ENCODE measurements around the gene RANBP1. TPM values are rescaled to one million over a fixed set of nuclear protein-coding genes. Genes with fewer than 3 reads are reported as not detected.

Gene RANBP1
- polyA plus RNA-seq, 1 of the 3 experiments (the other 2 are of a cell fraction), result 502 TPM

DNA sequence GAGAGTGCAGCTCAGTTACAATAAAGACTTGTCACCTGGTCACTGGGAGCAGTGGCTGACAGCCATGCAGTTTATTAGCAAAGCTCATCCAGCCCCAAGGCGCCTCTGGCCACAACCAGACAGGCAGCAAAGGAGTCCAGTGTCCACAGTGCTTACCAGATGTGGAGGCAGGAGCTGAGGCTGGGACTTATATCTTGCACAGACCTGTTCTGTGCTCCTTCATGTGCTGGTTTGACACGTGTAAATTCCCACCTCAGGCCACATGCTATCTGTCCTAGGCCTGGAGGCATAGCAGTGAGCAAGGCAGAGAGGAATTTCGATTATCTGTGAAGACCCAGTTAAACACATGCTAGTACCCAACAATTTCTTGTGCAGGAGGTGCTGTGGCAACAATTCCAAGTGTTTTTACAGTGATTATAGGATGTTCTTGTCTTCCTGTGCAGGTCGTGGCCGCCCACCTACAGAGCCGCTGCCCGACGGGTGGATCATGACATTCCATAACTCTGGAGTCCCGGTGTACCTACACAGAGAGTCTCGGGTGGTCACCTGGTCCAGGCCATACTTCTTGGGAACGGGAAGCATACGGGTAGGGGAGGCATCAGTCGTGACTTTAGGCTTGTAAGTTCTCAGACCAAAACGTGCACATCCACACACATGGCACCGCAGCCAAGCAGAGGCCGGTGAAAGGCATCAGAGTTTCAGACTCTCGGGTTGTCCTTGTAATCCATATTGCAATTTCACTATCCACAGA, 26.5 kb upstream of the RANBP1 start (continued):
- TF ChIP-seq, protein P1, sequence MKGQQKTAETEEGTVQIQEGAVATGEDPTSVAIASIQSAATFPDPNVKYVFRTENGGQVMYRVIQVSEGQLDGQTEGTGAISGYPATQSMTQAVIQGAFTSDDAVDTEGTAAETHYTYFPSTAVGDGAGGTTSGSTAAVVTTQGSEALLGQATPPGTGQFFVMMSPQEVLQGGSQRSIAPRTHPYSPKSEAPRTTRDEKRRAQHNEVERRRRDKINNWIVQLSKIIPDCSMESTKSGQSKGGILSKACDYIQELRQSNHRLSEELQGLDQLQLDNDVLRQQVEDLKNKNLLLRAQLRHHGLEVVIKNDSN (IDR thresholded peaks at IDR 0.05; ENCODE audit: borderline replicate concordance, low read depth), result no peak
- TF ChIP-seq FOXM1 (IDR thresholded peaks at IDR 0.05; ENCODE audit: low read depth) (no peak), JUND (IDR thresholded peaks at IDR 0.05) (no peak), SMC3 (IDR thresholded peaks at IDR 0.05; ENCODE audit: low read depth, low read length) (no peak), TCF12 (IDR thresholded peaks at IDR 0.05) (no peak)

DNA sequence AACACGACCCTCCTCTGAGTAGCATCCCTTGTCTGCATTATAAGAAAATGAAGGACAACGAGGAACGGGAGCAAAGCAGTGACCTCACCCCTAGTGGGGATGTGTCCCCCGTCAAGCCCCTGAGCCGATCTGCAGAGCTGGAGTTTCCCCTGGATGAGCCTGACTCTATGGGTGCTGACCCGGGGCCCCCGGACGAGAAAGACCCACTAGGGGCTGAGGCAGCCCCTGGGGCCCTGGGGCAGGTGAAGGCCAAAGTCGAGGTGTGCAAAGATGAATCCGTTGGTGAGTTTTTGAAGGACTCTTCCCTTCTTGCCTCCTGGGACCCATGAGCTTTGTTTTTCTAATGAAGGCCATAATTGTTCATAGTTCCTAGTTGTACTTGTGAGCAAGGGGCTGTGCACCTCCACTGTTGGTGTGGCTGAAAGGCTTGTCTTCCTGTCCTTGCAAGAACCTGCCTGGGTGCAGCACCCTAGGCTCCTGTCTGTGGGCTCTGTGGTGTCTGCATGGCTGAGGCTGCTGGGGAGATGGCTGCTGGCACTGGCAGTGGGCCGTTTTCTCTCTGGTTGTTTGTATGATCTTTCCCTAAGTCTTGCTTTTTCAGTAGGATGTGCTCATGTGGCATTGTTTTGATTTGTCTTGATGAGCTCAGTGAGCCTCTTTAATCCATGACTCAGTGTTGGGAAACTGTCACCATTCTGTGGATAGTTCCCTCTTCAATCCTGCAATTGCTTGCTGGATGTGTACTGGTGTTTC, 25.8 kb upstream of the RANBP1 start:
- CTCF ChIA-PET, result interaction anchor here (1.5 to 1.7 kb wide), 2 partner anchors 127 to 359 kb away, joined by 4 read pairs; no protein-coding TSS in a partner anchor

More for the DNA sequence above, 25.8 kb upstream of the RANBP1 start:
- Histone ChIP-seq H3K27me3 (ENCODE audit: insufficient read depth) (no peaks in the 10 kb centered on the region), H3K9me2 (no peaks in the 10 kb centered on the region), H3F3A (replicated peaks; ENCODE audit: insufficient read depth) (peaks cover 2% of the 10 kb centered on the region), H3K9ac (no peak overlapping the region), H3K4me2 (no peak overlapping the region), H2AFZ (ENCODE audit: low read depth) (no peak overlapping the region), H3K79me2 (ENCODE audit: insufficient read depth) (peaks cover 68% of the 10 kb centered on the region), H3K9me3 (no peaks in the 10 kb centered on the region), H4K20me1 (ENCODE audit: insufficient read depth) (peaks cover 35% of the 10 kb centered on the region), H3K4me3 (ENCODE audit: low read depth in 2 of 2, low read length in 1 of 2) (no peak overlapping the region), H3K36me3 (replicated peaks in 1 of 2; ENCODE audit: control insufficient read depth in 1 of 2, insufficient read depth in 2 of 2, low read length in 1 of 2) (peaks cover 76 to 89% of the 10 kb centered on the region in 2 experiments), H3K27ac (ENCODE audit: low read depth in 2 of 2, low read length in 1 of 2) (no peak overlapping the region), H3K4me1 (ENCODE audit: control insufficient read depth in 1 of 2, insufficient read depth in 2 of 2, low read depth in 1 of 2, low read length in 1 of 2) (peaks cover 0 to under 1% of the 10 kb centered on the region in 2 experiments; a peak in 1 of 4 replicates)
- DNase-seq, result no peak
- POLR2A ChIA-PET, result interaction anchor here (0.6 kb wide), 1 partner anchor 23 kb away, joined by 3 read pairs; no protein-coding TSS in a partner anchor
- WGBS (ENCODE audit: low lambda C conversion rate), result 92% methylated on average over 8 of the region's 11 CpGs
- TF ChIP-seq RFX5 (IDR thresholded peaks at IDR 0.05; ENCODE audit: low read length), result no peak
- no peak for TF ChIP-seq RAD21 (IDR thresholded peaks at IDR 0.05; ENCODE audit: low read length)
- TF ChIP-seq CHD2 (IDR thresholded peaks at IDR 0.05; ENCODE audit: low read length, partially characterized antibody), result no peak
- TF ChIP-seq ZBTB33 (IDR thresholded peaks at IDR 0.05; ENCODE audit: borderline replicate concordance, low read depth), result no peak
- no peak for TF ChIP-seq FOXJ3 (CRISPR knock-in tag; IDR thresholded peaks at IDR 0.05)
- TF ChIP-seq, protein P2, sequence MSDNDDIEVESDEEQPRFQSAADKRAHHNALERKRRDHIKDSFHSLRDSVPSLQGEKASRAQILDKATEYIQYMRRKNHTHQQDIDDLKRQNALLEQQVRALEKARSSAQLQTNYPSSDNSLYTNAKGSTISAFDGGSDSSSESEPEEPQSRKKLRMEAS (IDR thresholded peaks at IDR 0.05; ENCODE audit: low read depth), result no peak
- TF ChIP-seq EZH2phosphoT487 (IDR thresholded peaks at IDR 0.05; ENCODE audit: borderline replicate concordance, low read depth), result no peak
- no peak for TF ChIP-seq CTCF (IDR thresholded peaks at IDR 0.05)
- TF ChIP-seq FOXM1 (IDR thresholded peaks at IDR 0.05; ENCODE audit: low read depth), result no peak
- TF ChIP-seq MXI1 (IDR thresholded peaks at IDR 0.05; ENCODE audit: low read depth, low read length), result no peak
- TF ChIP-seq USF2 (IDR thresholded peaks at IDR 0.05; ENCODE audit: borderline replicate concordance, low read depth, low read length), result no peak

Measured in SK-N-SH (cell line).